Fibroblast of the aortic adventitia (primary cell): ENCODE measurements around the gene CNBP. TPM values are rescaled to one million over a fixed set of nuclear protein-coding genes. Genes with fewer than 3 reads are reported as not detected.

Source experiments
- DNase-seq: peaks from one replicate; pipeline ENCODE4 v3.0.0-alpha.2; 2010; ENCODE audit warnings: low read depth
- H3K4me3 ChIP-seq: 2 replicates; pipeline ENCODE4 v1.5.1; 2011; ENCODE audit warnings: low read depth, mild to moderate bottlenecking, control low read depth, low read length, moderate library complexity
- total RNA-seq: library from RNA; depleted of rRNA; stranded (reverse); fragments of >200 nt; gene quantifications from 2 replicates; pipeline ENCODE4 v1.2.3, GENCODE V29; 2012; ENCODE audit warnings: low replicate concordance
- TF ChIP-seq, protein P1 (sequence below): IDR thresholded peaks from 2 replicates; pipeline ENCODE4 v1.5.1; 2011; ENCODE audit warnings: mild to moderate bottlenecking, low read length, control low read depth, inconsistent platforms; ENCODE audit not compliant: insufficient read depth

Gene CNBP
- total RNA-seq, 1 donor: 286 TPM

DNA sequence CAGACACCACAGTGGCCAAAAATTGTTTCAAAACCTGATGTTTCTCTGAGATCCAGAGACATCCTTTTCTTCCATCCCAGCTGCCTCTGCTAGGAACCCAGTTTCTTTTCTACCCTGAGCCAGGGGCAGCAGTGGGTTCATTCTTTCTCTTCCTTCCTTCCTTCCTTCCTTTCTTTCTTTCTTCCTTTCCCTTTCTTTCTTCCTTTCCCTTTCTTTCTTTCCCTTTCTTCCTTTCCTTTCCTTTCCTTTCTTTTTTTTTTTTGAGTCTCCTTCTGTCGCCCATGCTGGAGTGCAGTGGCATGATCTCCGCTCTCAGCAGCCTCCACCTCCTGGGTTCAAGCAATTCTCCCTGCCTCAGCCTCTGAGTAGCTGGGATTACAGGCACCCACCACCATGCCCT, 35.0 kb upstream of the CNBP start:
- no peak overlapping the region for H3K4me3 ChIP-seq
- TF ChIP-seq, protein P1, sequence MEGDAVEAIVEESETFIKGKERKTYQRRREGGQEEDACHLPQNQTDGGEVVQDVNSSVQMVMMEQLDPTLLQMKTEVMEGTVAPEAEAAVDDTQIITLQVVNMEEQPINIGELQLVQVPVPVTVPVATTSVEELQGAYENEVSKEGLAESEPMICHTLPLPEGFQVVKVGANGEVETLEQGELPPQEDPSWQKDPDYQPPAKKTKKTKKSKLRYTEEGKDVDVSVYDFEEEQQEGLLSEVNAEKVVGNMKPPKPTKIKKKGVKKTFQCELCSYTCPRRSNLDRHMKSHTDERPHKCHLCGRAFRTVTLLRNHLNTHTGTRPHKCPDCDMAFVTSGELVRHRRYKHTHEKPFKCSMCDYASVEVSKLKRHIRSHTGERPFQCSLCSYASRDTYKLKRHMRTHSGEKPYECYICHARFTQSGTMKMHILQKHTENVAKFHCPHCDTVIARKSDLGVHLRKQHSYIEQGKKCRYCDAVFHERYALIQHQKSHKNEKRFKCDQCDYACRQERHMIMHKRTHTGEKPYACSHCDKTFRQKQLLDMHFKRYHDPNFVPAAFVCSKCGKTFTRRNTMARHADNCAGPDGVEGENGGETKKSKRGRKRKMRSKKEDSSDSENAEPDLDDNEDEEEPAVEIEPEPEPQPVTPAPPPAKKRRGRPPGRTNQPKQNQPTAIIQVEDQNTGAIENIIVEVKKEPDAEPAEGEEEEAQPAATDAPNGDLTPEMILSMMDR: no peak
- DNase-seq: no peak

DNA sequence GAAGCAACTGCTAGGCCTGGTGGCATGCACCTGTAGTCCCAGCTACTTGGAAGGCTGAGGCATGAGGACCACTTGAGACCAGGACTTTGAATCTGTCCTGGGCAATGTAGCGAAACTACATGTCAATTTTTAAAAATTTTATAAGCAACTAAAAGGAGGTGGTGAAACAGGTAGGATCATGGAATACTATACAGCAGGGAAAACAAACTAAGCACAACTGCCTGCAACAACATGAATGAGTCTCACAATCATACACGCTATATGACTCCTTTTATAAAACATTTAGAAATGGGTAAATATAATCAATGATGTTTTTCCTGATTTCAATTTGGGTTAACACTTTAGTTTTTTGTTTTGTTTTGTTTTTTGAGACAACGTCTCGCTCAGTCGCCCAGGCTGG, 29.5 kb upstream of the CNBP start:
- DNase-seq: no peak
- TF ChIP-seq, protein P1: no peak
- no peak overlapping the region for H3K4me3 ChIP-seq

- TF ChIP-seq, protein P1: no peak
- DNase-seq: peak; percentile 89
Observed at GRCh38 chr3:129211772-129212171, 28.1 kb upstream of the CNBP start.

DNA sequence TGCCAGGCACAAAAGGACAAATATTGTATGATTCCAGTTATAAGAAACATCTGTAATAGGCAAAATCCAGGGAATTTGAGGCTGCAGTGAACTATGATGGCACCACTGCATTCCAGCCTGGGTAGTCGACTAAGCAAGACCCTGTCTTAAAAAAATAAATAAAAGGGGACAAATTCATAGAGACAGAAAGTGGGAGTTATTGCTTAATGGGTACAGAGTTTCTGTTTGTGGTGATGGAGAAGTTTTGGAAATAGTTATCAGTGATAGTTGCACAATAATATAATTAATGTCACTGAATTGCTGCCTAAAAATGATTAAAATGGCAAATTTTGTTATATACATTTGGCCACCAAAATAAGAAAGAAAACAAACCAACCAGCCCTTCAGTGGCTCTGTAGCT, 27.6 kb upstream of the CNBP start:
- no peak overlapping the region for H3K4me3 ChIP-seq
- TF ChIP-seq, protein P1: no peak
- DNase-seq: no peak

More at GRCh38 chr3:129211772-129212171, 28.1 kb upstream of the CNBP start:
- no peak overlapping the region for H3K4me3 ChIP-seq

DNA sequence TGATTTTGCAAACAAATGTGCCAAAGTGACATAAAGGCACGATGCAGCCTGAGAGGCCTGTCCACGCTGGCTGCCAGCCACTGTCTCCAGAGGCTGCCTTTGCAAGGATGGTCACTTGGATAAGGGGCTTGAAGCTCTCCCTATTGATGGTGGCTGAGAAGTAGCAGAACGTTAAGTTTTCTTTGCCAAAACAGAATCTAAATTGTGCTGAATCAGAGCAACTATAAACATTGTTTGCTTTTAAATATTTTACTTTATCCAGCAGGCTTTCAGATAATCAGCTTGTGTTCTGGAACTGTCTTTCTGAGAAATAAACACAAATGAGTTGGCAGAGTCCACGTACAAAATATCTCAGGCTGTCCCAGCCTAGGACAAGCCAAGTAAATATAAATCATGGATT, 23.8 kb upstream of the CNBP start:
- TF ChIP-seq, protein P1: no peak

DNA sequence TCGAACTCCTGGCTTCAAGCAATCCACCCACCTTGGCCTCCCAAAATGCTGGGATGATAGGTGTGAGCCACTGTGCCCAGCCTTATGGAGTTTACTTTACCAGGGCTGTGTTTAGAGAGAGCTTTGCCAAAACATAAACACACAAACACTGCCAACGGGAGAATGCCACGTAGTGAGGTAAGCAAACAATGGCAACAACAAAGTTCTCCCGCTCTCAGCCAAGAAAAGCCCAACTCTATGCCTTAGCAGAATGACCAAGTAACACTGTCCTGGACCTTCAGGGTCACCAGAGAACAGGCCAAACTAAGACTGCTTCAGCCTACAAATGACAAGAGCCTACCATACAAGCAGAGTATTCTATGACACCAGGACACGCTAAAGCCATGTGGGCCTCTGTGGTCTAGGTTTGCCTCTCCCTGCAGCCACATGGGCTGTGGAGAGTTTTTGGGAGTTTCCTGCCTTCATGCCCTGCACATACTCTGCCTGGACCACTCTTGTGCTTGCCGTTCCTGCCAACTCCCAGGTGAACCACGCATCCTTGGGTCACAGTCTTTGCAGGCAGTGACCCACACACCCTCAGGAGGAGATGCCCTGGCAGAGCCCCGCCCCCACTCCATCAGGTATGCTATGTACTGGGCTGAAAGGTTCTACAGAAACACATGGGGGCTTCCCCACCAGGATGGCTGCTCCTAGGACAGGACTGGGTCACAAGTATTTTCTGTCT, 21.6 kb upstream of the CNBP start:
- H3K4me3 ChIP-seq: no peak overlapping the region
- no peak for DNase-seq
- TF ChIP-seq, protein P1: no peak

More for the DNA sequence above, 23.8 kb upstream of the CNBP start:
- no peak for DNase-seq
- H3K4me3 ChIP-seq: no peak overlapping the region

DNA sequence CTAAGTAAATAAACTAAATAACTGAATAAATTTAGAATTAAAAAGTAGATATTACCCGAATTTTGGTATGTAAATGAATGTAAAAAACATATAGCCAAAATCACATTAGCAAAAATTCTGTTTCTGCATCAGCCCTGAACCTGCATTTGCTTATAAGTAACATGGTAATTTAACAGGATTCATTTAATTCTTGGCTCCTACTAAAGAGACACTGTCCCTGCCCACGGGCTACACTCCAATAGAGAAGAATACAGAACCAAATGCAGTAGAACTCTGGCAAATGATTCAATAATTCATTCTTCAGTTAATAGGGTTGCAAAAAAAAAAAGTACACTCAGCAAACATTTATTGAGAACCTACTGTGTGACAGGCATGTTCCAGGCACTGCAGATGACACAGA, 20.8 kb upstream of the CNBP start:
- TF ChIP-seq, protein P1: no peak
- no peak for DNase-seq
- no peak overlapping the region for H3K4me3 ChIP-seq
